GM12878 (cell line): ENCODE results near the gene CHRND. TPM values are rescaled to one million over a fixed set of nuclear protein-coding genes. Genes with fewer than 3 reads are reported as not detected.

Experiments used
- BACH1 ChIP-seq: fragments of 450-650 bp; IDR thresholded peaks from 2 replicates; pipeline ENCODE4 v1.6.1; 2017; ENCODE audit warnings: mild to moderate bottlenecking, borderline replicate concordance
- CUX1 ChIP-seq: IDR thresholded peaks from 2 replicates; pipeline ENCODE4 v1.6.1; 2012; ENCODE audit warnings: improper control_type of control experiment, low read depth, low read length; ENCODE audit not compliant: insufficient replicate concordance
- HDAC6 ChIP-seq: fragments of 200-600 bp; sonication (generic); IDR thresholded peaks from one replicate; pipeline ENCODE4 v1.8.0; 2017; ENCODE audit warnings: antibody characterized with exemption; ENCODE audit not compliant: unreplicated experiment
- HSF1 ChIP-seq: fragments of 150-350 bp; IDR thresholded peaks from 2 replicates; pipeline ENCODE4 v1.6.1; 2014; ENCODE audit warnings: mild to moderate bottlenecking, low read depth, low read length
- IRF5 ChIP-seq: fragments of 450-650 bp; IDR thresholded peaks from 2 replicates; pipeline ENCODE4 v1.6.1; 2017; ENCODE audit warnings: borderline replicate concordance
- NKRF ChIP-seq: fragments of 450-650 bp; conservative IDR thresholded peaks from 2 replicates; pipeline ENCODE4 v1.6.1; 2017; ENCODE audit warnings: mild to moderate bottlenecking, moderate library complexity
- USF2 ChIP-seq: IDR thresholded peaks from 2 replicates; pipeline ENCODE4 v1.6.1; 2011; ENCODE audit warnings: low read depth, low read length, improper control_type of control experiment, borderline replicate concordance
- polyA plus RNA-seq, 11 experiments: library from polyadenylated mRNA; depleted of rRNA in 4 of 11; unstranded in 6 of 11; stranded (reverse) in 5 of 11; fragments of >200 nt; fragmentation: Nextera tagmentation in 4 of 11; fragmentation: Illumina TruSeq in 1 of 11; extraction: Ambion mirVana in 4 of 11; extraction: Trizol in 1 of 11; gene quantifications; 1 replicate in 1 of 11; 2 replicates in 10 of 11; pipeline versions ENCODE4 v1.2.1 to v1.2.3, GENCODE V29; 2011 to 2016; ENCODE audit warnings: inconsistent platforms in 2 of 11, missing spikeins in 2 of 11, low read depth in 1 of 11
- total RNA-seq, 4 experiments: library from RNA; depleted of rRNA in 3 of 4; stranded (reverse); fragments of >200 nt in 3 of 4; fragmentation: Illumina TruSeq in 1 of 4; extraction: Trizol in 1 of 4; gene quantifications; 2 replicates each; pipeline versions ENCODE4 v1.2.1 to v1.2.3, GENCODE V29; 2013 to 2021

CHRND gene
- total and polyA plus RNA-seq, 10 of the 15 experiments (the other 5 are each of a cell fraction or from before 2014, with no cell fraction given), result not detected

- TF ChIP-seq USF2, result no peak
- no peak for TF ChIP-seq CUX1
- no peak for TF ChIP-seq IRF5
- TF ChIP-seq HDAC6, result no peak
- TF ChIP-seq HSF1, result no peak
- TF ChIP-seq NKRF, result no peak
- no peak for TF ChIP-seq BACH1
- TF ChIP-seq, all 136 proteins: peak for 0
These were observed 45.5 kb upstream of the CHRND start (continued) for GRCh38 chr2:232480201-232481190.
